ENCODE results near the gene WDR17.

Gene WDR17

GRCh38 chr4:176153124-176153523 is 87.5 kb downstream of the WDR17 start:
- Histone ChIP-seq H3K27me3 (ENCODE audit: insufficient read depth, low read length) (no peaks in the 10 kb centered on the region), H3K9ac (ENCODE audit: low read depth, low read length) (no peak overlapping the region), H3K4me3 (ENCODE audit: low read length) (no peak overlapping the region), H3K4me1 (ENCODE audit: insufficient read depth, low read length) (no peaks in the 10 kb centered on the region), H3K27ac (ENCODE audit: low read length) (no peak overlapping the region), H3K36me3 (ENCODE audit: insufficient read depth, low read depth, low read length) (no peaks in the 10 kb centered on the region), H3K9me3 (ENCODE audit: insufficient read depth, low read depth, low read length) (no peaks in the 10 kb centered on the region)

GRCh38 chr4:176156656-176157055 is 91.0 kb downstream of the WDR17 start:
- Histone ChIP-seq H3K9ac (ENCODE audit: low read depth, low read length) (no peak overlapping the region), H3K36me3 (ENCODE audit: insufficient read depth, low read depth, low read length) (no peaks in the 10 kb centered on the region), H3K9me3 (ENCODE audit: insufficient read depth, low read depth, low read length) (no peaks in the 10 kb centered on the region), H3K27ac (ENCODE audit: low read length) (no peak overlapping the region), H3K4me3 (ENCODE audit: low read length) (no peak overlapping the region), H3K4me1 (ENCODE audit: insufficient read depth, low read length) (no peaks in the 10 kb centered on the region), H3K27me3 (ENCODE audit: insufficient read depth, low read length) (no peaks in the 10 kb centered on the region)

- H3K9ac ChIP-seq (ENCODE audit: low read depth, low read length): no peak overlapping the region
- H3K4me1 ChIP-seq (ENCODE audit: insufficient read depth, low read length): no peaks in the 10 kb centered on the region
- H3K36me3 ChIP-seq (ENCODE audit: insufficient read depth, low read depth, low read length): no peaks in the 10 kb centered on the region
- no peaks in the 10 kb centered on the region for H3K9me3 ChIP-seq (ENCODE audit: insufficient read depth, low read depth, low read length)
- no peak overlapping the region for H3K4me3 ChIP-seq (ENCODE audit: low read length)
- H3K27me3 ChIP-seq (ENCODE audit: insufficient read depth, low read length): no peaks in the 10 kb centered on the region
- H3K27ac ChIP-seq (ENCODE audit: low read length): no peak overlapping the region
Measured at GRCh38 chr4:176163041-176163440, 97.4 kb downstream of the WDR17 start.

GRCh38 chr4:176185051-176185450 is 119.4 kb downstream of the WDR17 start:
- H3K9ac ChIP-seq (ENCODE audit: low read depth, low read length): no peak overlapping the region
- peaks cover 13% of the 10 kb centered on the region for H3K4me1 ChIP-seq (ENCODE audit: insufficient read depth, low read length)

GRCh38 chr4:176186067-176186466 is 120.4 kb downstream of the WDR17 start:
- no peak overlapping the region; the same call in 1 of the 2 replicates for H3K9ac ChIP-seq (ENCODE audit: low read depth, low read length)

More at GRCh38 chr4:176185051-176185450, 119.4 kb downstream of the WDR17 start:
- no peaks in the 10 kb centered on the region for H3K36me3 ChIP-seq (ENCODE audit: insufficient read depth, low read depth, low read length)
- H3K27ac ChIP-seq (ENCODE audit: low read length): no peak overlapping the region
- no peaks in the 10 kb centered on the region for H3K27me3 ChIP-seq (ENCODE audit: insufficient read depth, low read length)
- no peak overlapping the region for H3K4me3 ChIP-seq (ENCODE audit: low read length)
- H3K9me3 ChIP-seq (ENCODE audit: insufficient read depth, low read depth, low read length): no peaks in the 10 kb centered on the region

GRCh38 chr4:176186671-176187395 is 121.2 kb downstream of the WDR17 start:
- no peaks in the 10 kb centered on the region for H3K9me3 ChIP-seq (ENCODE audit: insufficient read depth, low read depth, low read length)
- H3K27me3 ChIP-seq (ENCODE audit: insufficient read depth, low read length): no peaks in the 10 kb centered on the region
- H3K4me3 ChIP-seq (ENCODE audit: low read length): peak overlapping the region; percentile 7; the same call in 1 of the 2 replicates
- H3K4me1 ChIP-seq (ENCODE audit: insufficient read depth, low read length): peaks cover 19% of the 10 kb centered on the region
- peak overlapping the region; percentile 23 for H3K27ac ChIP-seq (ENCODE audit: low read length)
- H3K36me3 ChIP-seq (ENCODE audit: insufficient read depth, low read depth, low read length): no peaks in the 10 kb centered on the region
- no peak overlapping the region; the same call in 1 of the 2 replicates for H3K9ac ChIP-seq (ENCODE audit: low read depth, low read length)

More at GRCh38 chr4:176186067-176186466, 120.4 kb downstream of the WDR17 start:
- Histone ChIP-seq H3K4me3 (ENCODE audit: low read length) (peak overlapping the region; percentile 7; the same call in 1 of the 2 replicates), H3K27ac (ENCODE audit: low read length) (no peak overlapping the region), H3K4me1 (ENCODE audit: insufficient read depth, low read length) (peaks cover 15% of the 10 kb centered on the region), H3K36me3 (ENCODE audit: insufficient read depth, low read depth, low read length) (no peaks in the 10 kb centered on the region), H3K27me3 (ENCODE audit: insufficient read depth, low read length) (no peaks in the 10 kb centered on the region), H3K9me3 (ENCODE audit: insufficient read depth, low read depth, low read length) (no peaks in the 10 kb centered on the region)

- H3K4me1 ChIP-seq (ENCODE audit: insufficient read depth, low read length): peaks cover 21% of the 10 kb centered on the region
- H3K27ac ChIP-seq (ENCODE audit: low read length): no peak overlapping the region
- no peaks in the 10 kb centered on the region for H3K36me3 ChIP-seq (ENCODE audit: insufficient read depth, low read depth, low read length)
- H3K9me3 ChIP-seq (ENCODE audit: insufficient read depth, low read depth, low read length): no peaks in the 10 kb centered on the region
- no peaks in the 10 kb centered on the region for H3K27me3 ChIP-seq (ENCODE audit: insufficient read depth, low read length)
- H3K4me3 ChIP-seq (ENCODE audit: low read length): no peak overlapping the region
- H3K9ac ChIP-seq (ENCODE audit: low read depth, low read length): no peak overlapping the region
Measured at GRCh38 chr4:176187624-176188023, 122.0 kb downstream of the WDR17 start.

GRCh38 chr4:176188654-176189053 is 123.0 kb downstream of the WDR17 start:
- no peaks in the 10 kb centered on the region for H3K9me3 ChIP-seq (ENCODE audit: insufficient read depth, low read depth, low read length)
- no peaks in the 10 kb centered on the region for H3K27me3 ChIP-seq (ENCODE audit: insufficient read depth, low read length)
- no peak overlapping the region for H3K9ac ChIP-seq (ENCODE audit: low read depth, low read length)
- H3K27ac ChIP-seq (ENCODE audit: low read length): no peak overlapping the region
- H3K4me1 ChIP-seq (ENCODE audit: insufficient read depth, low read length): peaks cover 23% of the 10 kb centered on the region
- no peaks in the 10 kb centered on the region for H3K36me3 ChIP-seq (ENCODE audit: insufficient read depth, low read depth, low read length)
- H3K4me3 ChIP-seq (ENCODE audit: low read length): no peak overlapping the region

- Histone ChIP-seq H3K9me3 (ENCODE audit: insufficient read depth, low read depth, low read length) (no peaks in the 10 kb centered on the region), H3K27me3 (ENCODE audit: insufficient read depth, low read length) (no peaks in the 10 kb centered on the region), H3K36me3 (ENCODE audit: insufficient read depth, low read depth, low read length) (no peaks in the 10 kb centered on the region), H3K4me1 (ENCODE audit: insufficient read depth, low read length) (peaks cover 26% of the 10 kb centered on the region), H3K9ac (ENCODE audit: low read depth, low read length) (no peak overlapping the region), H3K4me3 (ENCODE audit: low read length) (no peak overlapping the region), H3K27ac (ENCODE audit: low read length) (no peak overlapping the region)
Measured at GRCh38 chr4:176189891-176190795, 124.5 kb downstream of the WDR17 start.

GRCh38 chr4:176191974-176192373 is 126.3 kb downstream of the WDR17 start:
- Histone ChIP-seq H3K9ac (ENCODE audit: low read depth, low read length) (no peak overlapping the region), H3K4me1 (ENCODE audit: insufficient read depth, low read length) (peaks cover 20% of the 10 kb centered on the region), H3K27ac (ENCODE audit: low read length) (no peak overlapping the region), H3K36me3 (ENCODE audit: insufficient read depth, low read depth, low read length) (no peaks in the 10 kb centered on the region), H3K4me3 (ENCODE audit: low read length) (no peak overlapping the region), H3K27me3 (ENCODE audit: insufficient read depth, low read length) (no peaks in the 10 kb centered on the region), H3K9me3 (ENCODE audit: insufficient read depth, low read depth, low read length) (no peaks in the 10 kb centered on the region)

GRCh38 chr4:176193126-176193525 is 127.5 kb downstream of the WDR17 start:
- Histone ChIP-seq H3K27ac (ENCODE audit: low read length) (no peak overlapping the region), H3K4me3 (ENCODE audit: low read length) (no peak overlapping the region), H3K9ac (ENCODE audit: low read depth, low read length) (no peak overlapping the region), H3K36me3 (ENCODE audit: insufficient read depth, low read depth, low read length) (no peaks in the 10 kb centered on the region), H3K4me1 (ENCODE audit: insufficient read depth, low read length) (peaks cover 15% of the 10 kb centered on the region), H3K9me3 (ENCODE audit: insufficient read depth, low read depth, low read length) (no peaks in the 10 kb centered on the region), H3K27me3 (ENCODE audit: insufficient read depth, low read length) (no peaks in the 10 kb centered on the region)

Measured in iPS-20b (cell line).